WTC11 (cell line): ENCODE results near the gene GPR39.
A peak's percentile ranks its signal among the peaks of the same experiment; 100 is the strongest.

Source experiments
- ATF6 ChIP-seq: sonication (generic); formaldehyde crosslinking; IDR thresholded peaks from 2 replicates; pipeline ENCODE4 v1.8.1; 2023; ENCODE audit warnings: mild to moderate bottlenecking, missing genetic modification reagents
- SP1 ChIP-seq: sonication (generic); formaldehyde crosslinking; conservative IDR thresholded peaks from 2 replicates; pipeline ENCODE4 v1.8.1; 2022; ENCODE audit warnings: missing genetic modification reagents
- TEAD4 ChIP-seq: sonication (generic); formaldehyde crosslinking; IDR thresholded peaks from 2 replicates; pipeline ENCODE4 v1.8.0; 2022; ENCODE audit warnings: mild to moderate bottlenecking, missing genetic modification reagents
- USF1 ChIP-seq: sonication (generic); formaldehyde crosslinking; IDR thresholded peaks from 2 replicates; pipeline ENCODE4 v1.8.0; 2022; ENCODE audit warnings: mild to moderate bottlenecking, missing genetic modification reagents
- TF ChIP-seq, protein P1 (sequence below): fragments of 200-600 bp; IDR thresholded peaks from 2 replicates; pipeline ENCODE4 v1.8.0; 2022; ENCODE audit warnings: antibody characterized with exemption
- TF ChIP-seq, protein P2 (sequence below): sonication (generic); formaldehyde crosslinking; IDR thresholded peaks from 2 replicates; pipeline ENCODE4 v1.8.1; 2023; ENCODE audit warnings: mild to moderate bottlenecking, missing genetic modification reagents, borderline replicate concordance

GRCh38 chr2:132669908-132670495 is 253.4 kb downstream of the GPR39 start, which contains the start of gene LYPD1:
- TF ChIP-seq SP1 (no peak), USF1 (CRISPR knock-in tag) (peak; percentile 87), ATF6 (CRISPR knock-in tag) (no peak), TEAD4 (CRISPR knock-in tag) (no peak)
- TF ChIP-seq, protein P1, sequence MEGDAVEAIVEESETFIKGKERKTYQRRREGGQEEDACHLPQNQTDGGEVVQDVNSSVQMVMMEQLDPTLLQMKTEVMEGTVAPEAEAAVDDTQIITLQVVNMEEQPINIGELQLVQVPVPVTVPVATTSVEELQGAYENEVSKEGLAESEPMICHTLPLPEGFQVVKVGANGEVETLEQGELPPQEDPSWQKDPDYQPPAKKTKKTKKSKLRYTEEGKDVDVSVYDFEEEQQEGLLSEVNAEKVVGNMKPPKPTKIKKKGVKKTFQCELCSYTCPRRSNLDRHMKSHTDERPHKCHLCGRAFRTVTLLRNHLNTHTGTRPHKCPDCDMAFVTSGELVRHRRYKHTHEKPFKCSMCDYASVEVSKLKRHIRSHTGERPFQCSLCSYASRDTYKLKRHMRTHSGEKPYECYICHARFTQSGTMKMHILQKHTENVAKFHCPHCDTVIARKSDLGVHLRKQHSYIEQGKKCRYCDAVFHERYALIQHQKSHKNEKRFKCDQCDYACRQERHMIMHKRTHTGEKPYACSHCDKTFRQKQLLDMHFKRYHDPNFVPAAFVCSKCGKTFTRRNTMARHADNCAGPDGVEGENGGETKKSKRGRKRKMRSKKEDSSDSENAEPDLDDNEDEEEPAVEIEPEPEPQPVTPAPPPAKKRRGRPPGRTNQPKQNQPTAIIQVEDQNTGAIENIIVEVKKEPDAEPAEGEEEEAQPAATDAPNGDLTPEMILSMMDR = no peak
- TF ChIP-seq, protein P2, sequence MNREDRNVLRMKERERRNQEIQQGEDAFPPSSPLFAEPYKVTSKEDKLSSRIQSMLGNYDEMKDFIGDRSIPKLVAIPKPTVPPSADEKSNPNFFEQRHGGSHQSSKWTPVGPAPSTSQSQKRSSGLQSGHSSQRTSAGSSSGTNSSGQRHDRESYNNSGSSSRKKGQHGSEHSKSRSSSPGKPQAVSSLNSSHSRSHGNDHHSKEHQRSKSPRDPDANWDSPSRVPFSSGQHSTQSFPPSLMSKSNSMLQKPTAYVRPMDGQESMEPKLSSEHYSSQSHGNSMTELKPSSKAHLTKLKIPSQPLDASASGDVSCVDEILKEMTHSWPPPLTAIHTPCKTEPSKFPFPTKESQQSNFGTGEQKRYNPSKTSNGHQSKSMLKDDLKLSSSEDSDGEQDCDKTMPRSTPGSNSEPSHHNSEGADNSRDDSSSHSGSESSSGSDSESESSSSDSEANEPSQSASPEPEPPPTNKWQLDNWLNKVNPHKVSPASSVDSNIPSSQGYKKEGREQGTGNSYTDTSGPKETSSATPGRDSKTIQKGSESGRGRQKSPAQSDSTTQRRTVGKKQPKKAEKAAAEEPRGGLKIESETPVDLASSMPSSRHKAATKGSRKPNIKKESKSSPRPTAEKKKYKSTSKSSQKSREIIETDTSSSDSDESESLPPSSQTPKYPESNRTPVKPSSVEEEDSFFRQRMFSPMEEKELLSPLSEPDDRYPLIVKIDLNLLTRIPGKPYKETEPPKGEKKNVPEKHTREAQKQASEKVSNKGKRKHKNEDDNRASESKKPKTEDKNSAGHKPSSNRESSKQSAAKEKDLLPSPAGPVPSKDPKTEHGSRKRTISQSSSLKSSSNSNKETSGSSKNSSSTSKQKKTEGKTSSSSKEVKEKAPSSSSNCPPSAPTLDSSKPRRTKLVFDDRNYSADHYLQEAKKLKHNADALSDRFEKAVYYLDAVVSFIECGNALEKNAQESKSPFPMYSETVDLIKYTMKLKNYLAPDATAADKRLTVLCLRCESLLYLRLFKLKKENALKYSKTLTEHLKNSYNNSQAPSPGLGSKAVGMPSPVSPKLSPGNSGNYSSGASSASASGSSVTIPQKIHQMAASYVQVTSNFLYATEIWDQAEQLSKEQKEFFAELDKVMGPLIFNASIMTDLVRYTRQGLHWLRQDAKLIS (CRISPR knock-in tag) = no peak
